Astrocyte of the cerebellum (primary cell): ENCODE data around the gene DLX3.

Source experiments
- DNase-seq: peaks from one replicate; pipeline ENCODE4 v3.0.0-alpha.2; 2011; ENCODE audit warnings: low read depth
- H3K4me3 ChIP-seq: 2 replicates; pipeline ENCODE4 v1.5.1; 2011; ENCODE audit warnings: mild to moderate bottlenecking, low read depth, low read length, moderate library complexity
- CTCF ChIP-seq: IDR thresholded peaks from 2 replicates; pipeline ENCODE4 v1.5.1; 2012; ENCODE audit warnings: low read length, low read depth, moderate library complexity, mild to moderate bottlenecking; ENCODE audit errors: missing control alignments
- in situ Hi-C: cut with HindIII; loops from 2 replicates; pipeline ENCODE4 v1.10.0; 2017; ENCODE audit warnings: low sequenced_read_pairs

Gene DLX3

GRCh38 chr17:49970498-49970897 lies 24.5 kb downstream of the DLX3 start:
- DNase-seq: no peak
- H3K4me3 ChIP-seq: no peak overlapping the region
- in situ Hi-C loops: no loop called here
- TF ChIP-seq CTCF: no peak

GRCh38 chr17:49969795-49970389 lies 25.1 kb downstream of the DLX3 start:
- in situ Hi-C loops: no loop called here
- TF ChIP-seq CTCF: no peak
- no peak overlapping the region for H3K4me3 ChIP-seq
- no peak for DNase-seq

GRCh38 chr17:49969134-49969759 lies 25.8 kb downstream of the DLX3 start, which contains the start of gene DLX4:
Gene DLX4 (plus strand): TSS chr17:49969190. CDS start chr17:49969469, 279 bp downstream.
- in situ Hi-C loops: no loop called here
- TF ChIP-seq CTCF: no peak
- peak within 1 kb of the TSS; percentile 16 for H3K4me3 ChIP-seq
- no peak for DNase-seq

GRCh38 chr17:49968405-49969133 lies 26.5 kb downstream of the DLX3 start:
- no peak for TF ChIP-seq CTCF
- H3K4me3 ChIP-seq: peak overlapping the region; percentile 16
- no peak for DNase-seq
- in situ Hi-C loops: no loop called here

GRCh38 chr17:49967621-49968404 lies 27.2 kb downstream of the DLX3 start:
- DNase-seq: no peak
- in situ Hi-C loops: no loop called here
- TF ChIP-seq CTCF: no peak
- no peak overlapping the region for H3K4me3 ChIP-seq

- in situ Hi-C loops: no loop called here
- TF ChIP-seq CTCF: no peak
- DNase-seq: no peak
- no peak overlapping the region for H3K4me3 ChIP-seq
Measured at GRCh38 chr17:49967205-49967604, 27.8 kb downstream of the DLX3 start.
